ENCODE results near the gene SLCO1B1. TPM values are rescaled to one million over a fixed set of nuclear protein-coding genes. Genes with fewer than 3 reads are reported as not detected.

Gene SLCO1B1
- total and polyA plus RNA-seq, 2 donors (not counting 3 experiments of a cell fraction or from before 2014, with no cell fraction given) = not detected

- no peaks in the 10 kb centered on the region for H3K27me3 ChIP-seq (ENCODE audit: control insufficient read depth in 2 of 2, insufficient read depth in 2 of 2, low read length in 2 of 2)
- no peak overlapping the region for H3K4me3 ChIP-seq (replicated peaks in 1 of 3; ENCODE audit: insufficient read depth in 1 of 3, low read depth in 1 of 3, low read length in 3 of 3)
- no peak overlapping the region for H3K9ac ChIP-seq (replicated peaks; ENCODE audit: extremely low read depth, insufficient read depth, low read length)
- H3K36me3 ChIP-seq (ENCODE audit: control insufficient read depth in 2 of 2, extremely low read depth in 1 of 2, insufficient read depth in 2 of 2, low read length in 2 of 2) = no peaks in the 10 kb centered on the region
- BruUV-seq (replicated peaks) = no TSS peak
- DNase-seq (ENCODE audit: low read depth, low spot score) (no peak), FAIRE-seq (no peak)
- H3K9me3 ChIP-seq (replicated peaks; ENCODE audit: control insufficient read depth, insufficient read depth, low read length) = no peaks in the 10 kb centered on the region
- CTCF ChIA-PET = no interaction called here
- H3K27ac ChIP-seq (ENCODE audit: insufficient read depth, low read depth, low read length) = no peak overlapping the region
- H2AFZ ChIP-seq (ENCODE audit: low read depth, low read length) = no peak overlapping the region
- H3K9me1 ChIP-seq (replicated peaks; ENCODE audit: control insufficient read depth, extremely low read depth, insufficient read depth, low read length) = no peaks in the 10 kb centered on the region
- POLR2A ChIA-PET = no interaction called here
- dilution Hi-C loops (cut with MboI; ENCODE audit: extremely low pct_ligation_motif_present, low sequenced_read_pairs) = no loop called here
- H3K79me2 ChIP-seq (ENCODE audit: control insufficient read depth, insufficient read depth, low read length) = no peaks in the 10 kb centered on the region
- H3K4me1 ChIP-seq (ENCODE audit: control insufficient read depth, extremely low read depth, insufficient read depth, low read length) = no peaks in the 10 kb centered on the region
- no peaks in the 10 kb centered on the region for H4K20me1 ChIP-seq (replicated peaks; ENCODE audit: control insufficient read depth, extremely low read depth, insufficient read depth, low read length)
- no peak for TF ChIP-seq EZH2 (IDR thresholded peaks at IDR 0.05; ENCODE audit: borderline replicate concordance, low read depth, low read length, severe bottlenecking)
- no peak for TF ChIP-seq POLR2A (IDR thresholded peaks at IDR 0.05; ENCODE audit: low read depth, low read length)
- no peak for TF ChIP-seq JUN (IDR thresholded peaks at IDR 0.05; ENCODE audit: borderline replicate concordance, insufficient read depth, insufficient read length, low read depth)
- no peak for TF ChIP-seq GATA2 (IDR thresholded peaks at IDR 0.05; ENCODE audit: insufficient read depth, insufficient read length, low read depth, low read length)
- no peak for TF ChIP-seq POLR2AphosphoS5 (IDR thresholded peaks at IDR 0.05; ENCODE audit: insufficient read depth, low read depth, low read length)
- TF ChIP-seq MAX (IDR thresholded peaks at IDR 0.05; ENCODE audit: insufficient read depth, insufficient read length) = no peak
- TF ChIP-seq MYC (IDR thresholded peaks at IDR 0.05; ENCODE audit: low read depth, low read length) = no peak
- no peak for TF ChIP-seq CTCF (IDR thresholded peaks at IDR 0.05; ENCODE audit: extremely low read depth in 1 of 2, insufficient read depth in 1 of 2, low read depth in 1 of 2, low read length in 2 of 2)
- TF ChIP-seq FOS (IDR thresholded peaks at IDR 0.05; ENCODE audit: borderline replicate concordance, insufficient read depth, low read length) = no peak
- intact Hi-C loops (cut with micrococcal nuclease) = no loop called here
- no peak overlapping the region for H3K4me2 ChIP-seq (ENCODE audit: insufficient read depth, low read length)
Observed at GRCh38 chr12:21138016-21138415, 7.0 kb downstream of the SLCO1B1 start.
